NCI-H146 (cell line): ENCODE data around the gene ARHGAP31.
"Not testable (repeated sequence)": the region's sequence is repeated elsewhere in the genome, so short reads cannot be mapped to it uniquely, and the experiment has no call there.

ENCODE experiments used
- DNase-seq: peaks from one replicate; lab custom pipeline; 2025; lab: John Stamatoyannopoulos, UW

ARHGAP31 gene

DNA sequence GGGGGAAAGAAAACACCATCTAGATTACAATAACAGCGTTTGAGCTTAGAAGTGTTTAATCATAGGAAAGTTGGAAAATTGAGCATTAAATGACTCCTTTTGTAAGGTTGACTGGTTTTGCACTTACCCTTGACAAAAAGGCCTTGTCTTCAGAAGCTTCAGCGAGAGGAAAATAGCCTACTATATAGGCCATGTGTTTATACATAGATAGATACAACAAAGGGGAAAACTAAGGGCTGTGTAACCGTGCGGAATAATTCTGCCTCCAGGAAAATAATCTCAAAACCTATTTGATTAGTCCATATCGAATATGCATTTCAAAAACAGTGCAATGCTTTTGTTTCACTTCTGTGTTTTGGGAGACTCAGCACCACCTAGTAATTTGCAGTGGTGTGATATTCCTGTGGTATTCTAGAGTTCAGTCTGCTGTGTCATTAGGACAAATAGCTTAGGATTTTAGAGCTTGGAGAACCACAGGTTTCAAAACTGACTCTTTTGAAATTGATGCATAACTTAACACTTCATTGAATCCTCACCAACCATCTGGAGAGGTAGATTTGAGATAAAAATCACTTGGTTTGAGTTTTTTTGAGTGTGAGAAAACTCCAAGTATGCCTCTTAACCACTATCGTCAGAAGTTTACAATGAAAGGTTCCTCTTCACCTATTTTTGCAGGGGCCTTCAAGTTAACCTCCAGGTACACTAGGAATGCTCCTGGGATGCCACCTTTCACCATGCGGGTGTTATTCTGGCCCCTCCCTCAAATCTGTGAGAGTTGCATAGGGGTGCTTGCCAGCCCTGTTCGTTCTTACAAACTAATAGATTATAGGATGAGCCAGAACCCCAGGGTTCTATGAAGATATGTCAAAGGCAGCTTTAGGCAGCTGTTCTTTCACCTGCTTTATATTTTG, 1.9 kb downstream of the ARHGAP31 start:
- DNase-seq = no peak

- DNase-seq = no peak
These were observed 2.5 kb downstream of the ARHGAP31 start for GRCh38 chr3:119296727-119297122.

GRCh38 chr3:119297169-119297568, 3.0 kb downstream of the ARHGAP31 start:
- DNase-seq = no peak

GRCh38 chr3:119298565-119298941, 4.4 kb downstream of the ARHGAP31 start:
- DNase-seq = no peak

DNA sequence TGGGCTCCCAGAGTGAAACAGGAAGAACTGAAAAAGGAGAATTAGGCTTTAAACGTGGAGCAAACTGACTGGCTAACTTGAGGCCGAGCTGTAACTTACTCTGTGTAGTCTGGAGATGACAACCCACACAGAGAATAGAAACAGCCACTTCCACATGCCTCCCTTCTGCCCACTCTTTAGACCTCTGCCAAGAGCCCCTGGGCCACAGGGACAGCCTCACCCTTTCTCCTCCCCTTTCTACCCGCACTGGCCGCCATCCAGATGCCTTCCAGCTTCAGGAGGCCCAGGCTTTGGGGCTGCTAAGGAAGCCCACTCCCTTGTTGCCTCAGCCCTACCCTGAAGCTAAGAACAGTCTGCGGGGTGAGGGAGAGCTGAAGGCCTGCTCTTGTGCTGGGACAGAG, 6.8 kb downstream of the ARHGAP31 start:
- DNase-seq = no peak

DNA sequence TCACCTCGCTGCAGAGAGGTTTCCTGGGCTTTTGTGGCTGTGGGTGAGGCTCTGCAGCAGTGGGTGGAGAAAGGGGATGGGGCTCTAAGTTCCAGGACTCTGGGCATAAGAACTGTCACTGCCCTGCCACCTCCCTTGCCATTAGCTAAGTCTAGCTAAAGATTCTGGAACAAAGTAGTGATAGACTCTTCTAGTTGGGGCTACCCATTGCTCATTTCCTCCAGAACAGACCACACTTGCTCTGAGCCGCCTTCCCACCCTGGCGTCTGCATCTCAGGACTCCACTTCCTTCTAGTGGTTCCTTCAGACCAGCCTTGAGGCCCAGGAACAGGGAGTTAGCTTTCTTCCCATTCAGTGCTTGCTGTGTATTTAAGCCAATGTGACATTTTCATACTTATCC, 7.5 kb downstream of the ARHGAP31 start:
- no peak for DNase-seq

- no peak for DNase-seq
These were observed 8.7 kb downstream of the ARHGAP31 start for GRCh38 chr3:119302697-119303551.

DNA sequence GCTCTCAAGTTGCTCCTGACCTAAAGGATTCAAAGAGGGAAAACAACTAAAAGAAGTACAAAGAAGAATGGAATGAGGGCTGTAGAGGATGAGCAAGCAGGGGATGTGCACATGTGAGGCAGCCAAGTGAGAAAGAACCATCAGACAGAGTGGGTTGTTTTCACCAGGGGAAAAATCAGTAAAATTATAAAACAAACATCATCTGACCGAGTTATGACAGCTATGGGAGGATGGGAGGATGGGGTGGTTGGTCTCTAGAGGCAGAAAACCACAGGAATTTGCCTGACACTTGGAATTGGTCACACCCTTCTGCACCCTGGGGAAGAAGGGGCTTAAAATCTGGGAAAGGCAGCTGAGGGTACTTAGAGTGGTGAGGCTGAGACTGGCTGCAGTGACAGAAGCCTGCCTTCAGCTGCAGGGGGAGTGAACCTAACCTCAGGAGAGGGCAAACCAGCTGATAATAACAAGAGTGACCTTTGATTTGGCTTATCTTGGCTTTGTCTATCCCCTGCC, 10.1 kb downstream of the ARHGAP31 start:
- no peak for DNase-seq

GRCh38 chr3:119305286-119305685, 11.1 kb downstream of the ARHGAP31 start:
- no peak for DNase-seq

- not testable (repeated sequence) for DNase-seq
These were observed 12.2 kb downstream of the ARHGAP31 start for GRCh38 chr3:119306378-119306777.

- no peak for DNase-seq
These were observed 14.2 kb downstream of the ARHGAP31 start for GRCh38 chr3:119308355-119308754.

GRCh38 chr3:119309591-119309990, 15.4 kb downstream of the ARHGAP31 start:
- no peak for DNase-seq

GRCh38 chr3:119310071-119310470, 15.9 kb downstream of the ARHGAP31 start:
- no peak for DNase-seq

DNA sequence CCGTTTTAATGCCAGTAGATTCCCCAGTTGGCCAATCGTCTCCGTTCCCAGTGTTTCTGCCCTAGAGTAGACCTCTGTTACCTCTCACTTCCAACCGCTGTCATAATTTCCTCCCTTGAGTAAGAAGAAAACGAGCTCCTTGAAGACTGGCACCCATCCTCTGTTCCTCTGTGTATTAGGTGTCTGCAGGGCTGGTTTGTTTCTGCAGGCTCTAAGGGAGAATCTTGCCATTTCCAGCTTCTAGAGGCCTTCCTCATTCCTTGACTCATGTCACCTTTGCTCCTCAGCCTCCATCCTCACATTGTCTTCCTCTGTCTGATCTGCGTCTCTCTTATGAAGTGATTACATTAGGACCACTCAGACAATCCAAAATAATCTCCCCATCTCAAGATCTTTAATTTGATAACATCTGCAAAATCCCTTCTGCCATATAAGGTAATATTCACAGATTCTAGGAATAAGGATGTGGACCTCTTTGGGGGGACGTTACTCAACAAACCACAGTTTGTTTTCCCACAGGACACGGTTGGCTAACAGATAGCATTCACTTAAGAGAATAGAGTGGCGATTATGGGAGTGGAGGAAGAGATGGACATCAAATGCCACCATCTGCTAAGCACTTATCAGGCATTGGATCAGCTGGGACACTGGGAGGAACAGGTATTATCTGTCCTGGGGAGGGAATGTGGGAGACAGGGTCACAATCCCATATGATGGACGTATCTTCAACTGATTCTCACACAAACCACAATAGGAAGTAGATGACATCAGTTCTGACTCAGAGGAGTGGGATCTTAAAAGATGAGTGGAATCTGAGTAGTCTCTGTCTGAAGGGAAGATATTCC, 17.1 kb downstream of the ARHGAP31 start:
- no peak for DNase-seq

- DNase-seq = no peak
These were observed 19.3 kb downstream of the ARHGAP31 start for GRCh38 chr3:119313461-119313860.

GRCh38 chr3:119314821-119315220, 20.6 kb downstream of the ARHGAP31 start:
- no peak for DNase-seq

DNA sequence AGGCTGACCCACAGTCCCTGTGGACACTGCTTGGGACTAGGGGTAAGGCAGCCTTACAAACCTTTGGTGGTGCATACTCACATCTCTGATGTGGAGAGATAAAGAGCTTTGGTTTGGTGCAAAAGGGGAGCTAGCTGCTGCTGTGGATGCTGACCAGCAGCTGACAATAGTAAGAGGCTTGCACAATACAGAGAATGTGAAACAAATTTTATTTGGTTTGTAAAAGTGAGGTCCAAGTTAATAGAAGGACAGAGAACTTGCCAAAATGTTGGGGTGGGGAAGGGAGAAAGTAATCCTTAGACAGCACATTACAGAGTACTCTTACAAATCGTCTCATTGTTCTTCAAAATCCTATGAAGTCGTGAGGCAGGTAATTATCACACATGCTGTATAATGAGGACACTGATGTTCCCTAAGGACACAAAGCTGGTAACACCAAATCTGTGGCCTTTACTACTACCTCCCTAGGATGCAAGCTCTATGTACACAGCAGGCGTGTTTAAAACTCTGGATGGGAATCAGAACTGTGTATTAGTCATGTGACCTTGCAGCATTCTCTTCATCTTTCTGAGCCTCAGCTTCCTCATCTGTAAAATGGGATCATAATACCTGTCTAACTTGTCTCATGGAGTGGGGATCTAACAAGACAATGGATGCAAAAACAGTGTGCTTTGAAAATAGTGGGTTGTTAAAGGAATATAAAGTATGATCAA, 21.6 kb downstream of the ARHGAP31 start:
- DNase-seq = no peak

- DNase-seq = no peak
These were observed 22.1 kb downstream of the ARHGAP31 start for GRCh38 chr3:119316313-119316670.

DNA sequence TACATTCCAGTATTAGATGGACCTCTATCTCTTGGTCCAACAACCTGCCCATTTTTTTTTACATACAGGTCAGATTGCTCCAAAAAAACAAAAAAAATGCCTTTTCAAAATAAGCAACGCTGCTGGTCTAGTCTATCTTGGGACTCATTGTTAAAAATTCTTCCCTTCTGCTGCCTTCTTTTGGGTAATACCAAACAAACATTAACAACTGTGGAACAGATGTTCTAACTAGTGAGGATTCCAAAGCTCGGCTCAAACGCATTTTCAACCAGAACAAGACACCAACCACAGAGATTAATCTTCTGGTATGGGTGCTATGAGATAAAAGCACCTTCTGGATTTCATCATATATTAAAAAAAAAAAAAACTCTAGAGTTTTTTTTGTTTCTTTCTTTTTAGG, 24.7 kb downstream of the ARHGAP31 start:
- DNase-seq = no peak

DNA sequence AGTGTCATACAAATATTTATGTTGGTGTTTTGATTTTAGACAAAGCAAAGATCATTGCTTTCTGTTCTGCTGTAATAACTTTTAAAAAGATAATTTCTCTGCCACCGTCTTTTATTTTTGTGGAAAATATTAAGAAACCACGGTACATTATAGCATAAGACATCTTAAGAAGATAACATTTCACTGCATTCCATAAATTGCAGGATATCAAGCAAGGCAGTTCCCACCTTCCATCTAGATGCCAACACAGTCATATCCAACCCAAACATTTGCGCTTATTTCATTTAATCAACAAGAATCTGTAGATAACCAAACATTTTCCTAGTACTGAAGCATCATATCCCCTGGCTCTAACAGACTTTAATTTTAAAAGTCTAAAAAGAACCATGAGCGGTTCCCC, 25.1 kb downstream of the ARHGAP31 start:
- no peak for DNase-seq

- not testable (repeated sequence) for DNase-seq
These were observed 26.6 kb downstream of the ARHGAP31 start for GRCh38 chr3:119320785-119321184.
